HUES48 (cell line): ENCODE results near the gene CREB5.

Source experiments
- H3K27ac ChIP-seq: one replicate; pipeline ENCODE4 v1.7.0; 2013; ENCODE audit warnings: low read depth, low read length, inconsistent platforms
- H3K27me3 ChIP-seq: 2 replicates; pipeline ENCODE4 v1.6.1; 2013; ENCODE audit warnings: mild to moderate bottlenecking, low read length; ENCODE audit not compliant: control insufficient read depth, insufficient read depth
- H3K36me3 ChIP-seq: 2 replicates; pipeline ENCODE4 v1.6.1; 2013; ENCODE audit warnings: low read length; ENCODE audit not compliant: control insufficient read depth, insufficient read depth
- H3K4me1 ChIP-seq: 2 replicates; pipeline ENCODE4 v1.6.1; 2013; ENCODE audit warnings: mild to moderate bottlenecking, low read length; ENCODE audit not compliant: control insufficient read depth, insufficient read depth
- H3K4me3 ChIP-seq: 2 replicates; pipeline ENCODE4 v1.5.1; 2013; ENCODE audit warnings: mild to moderate bottlenecking, low read depth, low read length
- H3K9ac ChIP-seq: 2 replicates; pipeline ENCODE4 v1.6.1; 2013; ENCODE audit warnings: mild to moderate bottlenecking, low read depth, low read length, moderate library complexity
- H3K9me3 ChIP-seq: 2 replicates; pipeline ENCODE4 v1.6.1; 2013; ENCODE audit warnings: low read length; ENCODE audit not compliant: control insufficient read depth, insufficient read depth

CREB5 gene

DNA sequence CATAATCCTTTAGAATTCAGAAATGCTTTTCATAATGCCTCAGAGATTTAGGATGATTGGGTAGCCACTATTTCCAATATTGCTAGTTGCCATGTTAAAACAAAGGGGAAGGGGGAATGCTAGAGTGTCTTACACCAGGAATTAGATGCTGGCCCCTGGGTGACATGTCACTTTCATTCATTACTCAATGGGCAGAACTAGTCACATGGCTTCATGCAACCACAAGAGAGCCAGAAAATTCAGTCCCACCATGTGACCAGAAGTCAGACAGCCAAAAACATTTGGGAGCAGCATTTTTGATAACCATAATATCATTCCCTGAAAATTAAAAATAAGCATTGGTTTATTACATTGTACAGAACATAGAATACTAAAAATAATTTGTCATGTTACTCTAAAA, 81.2 kb downstream of the CREB5 start:
- Histone ChIP-seq H3K27me3 (no peaks in the 10 kb centered on the region), H3K9ac (no peak overlapping the region), H3K27ac (no peak overlapping the region), H3K36me3 (no peaks in the 10 kb centered on the region), H3K9me3 (no peaks in the 10 kb centered on the region), H3K4me3 (no peak overlapping the region), H3K4me1 (peaks cover 8% of the 10 kb centered on the region; the same call in 1 of the 2 replicates)

DNA sequence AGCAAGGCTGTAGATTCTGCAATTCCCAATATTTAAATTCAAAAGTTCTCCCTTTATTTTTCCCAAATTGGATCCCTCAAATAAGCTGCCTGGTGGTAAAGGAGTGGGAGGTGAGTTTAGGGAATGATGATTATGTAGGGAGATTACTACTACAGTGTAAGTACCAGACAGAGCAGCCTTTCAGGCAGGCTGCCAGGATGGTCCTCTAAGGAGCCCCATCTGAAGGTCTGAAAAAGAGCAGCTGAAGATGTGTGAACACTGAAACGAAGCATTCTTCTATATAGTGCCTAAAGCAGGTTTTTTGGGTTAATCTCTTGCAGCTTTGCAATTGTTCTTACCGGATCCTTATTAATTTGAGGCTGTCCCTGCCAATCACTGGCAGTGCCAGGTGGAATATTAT, 84.7 kb downstream of the CREB5 start:
- H3K36me3 ChIP-seq, result no peaks in the 10 kb centered on the region
- H3K9ac ChIP-seq, result no peak overlapping the region
- H3K9me3 ChIP-seq, result no peaks in the 10 kb centered on the region
- no peak overlapping the region for H3K27ac ChIP-seq
- no peaks in the 10 kb centered on the region for H3K27me3 ChIP-seq
- peaks cover 6% of the 10 kb centered on the region; the same call in 1 of the 2 replicates for H3K4me1 ChIP-seq
- H3K4me3 ChIP-seq, result no peak overlapping the region

DNA sequence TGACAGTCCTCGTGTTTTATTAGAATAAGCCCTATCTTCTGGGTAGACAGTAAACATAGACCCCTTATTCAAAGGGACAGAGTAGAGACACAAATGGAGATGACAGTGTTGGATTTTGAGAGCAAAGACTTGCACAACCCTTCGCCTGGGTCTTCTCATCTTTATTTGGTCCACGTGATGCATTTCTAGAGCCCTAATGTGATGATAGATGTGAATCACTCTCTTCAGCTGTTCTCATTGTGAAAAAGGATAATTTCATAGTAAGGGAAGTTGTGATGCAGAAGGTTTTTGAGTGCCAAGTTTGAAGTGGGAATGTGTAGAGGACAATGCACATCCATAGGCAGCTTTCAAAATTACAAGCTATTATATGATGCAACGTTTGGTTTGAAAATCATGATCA, 86.3 kb downstream of the CREB5 start:
- H3K4me1 ChIP-seq, result peaks cover 6% of the 10 kb centered on the region; the same call in 1 of the 2 replicates
- H3K36me3 ChIP-seq, result no peaks in the 10 kb centered on the region
- H3K4me3 ChIP-seq, result no peak overlapping the region
- H3K27me3 ChIP-seq, result no peaks in the 10 kb centered on the region
- H3K9ac ChIP-seq, result no peak overlapping the region
- no peaks in the 10 kb centered on the region for H3K9me3 ChIP-seq
- H3K27ac ChIP-seq, result no peak overlapping the region

DNA sequence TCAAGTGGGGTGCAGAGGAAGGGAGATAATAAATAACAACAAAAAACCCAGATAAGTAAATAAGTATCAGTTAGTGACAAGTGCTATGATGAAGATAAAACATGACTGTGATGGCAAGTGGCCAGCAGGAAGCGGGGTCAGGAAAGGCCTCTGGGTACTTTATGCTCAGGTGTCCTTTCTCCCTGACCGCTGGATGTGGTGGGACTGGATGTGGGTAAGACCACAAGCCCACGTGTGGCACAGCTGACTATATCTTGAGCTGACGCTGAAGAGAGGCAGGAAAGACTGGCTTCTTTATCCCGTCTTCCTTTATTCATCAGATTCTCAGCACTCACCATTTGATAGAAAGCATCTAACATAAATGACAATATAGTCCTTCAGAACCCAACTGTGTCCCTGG, 87.8 kb downstream of the CREB5 start:
- H3K4me1 ChIP-seq, result 0 out of 2 replicates have a peak, but pooled peaks cover 5% of the 10 kb centered on the region
- no peaks in the 10 kb centered on the region for H3K9me3 ChIP-seq
- H3K4me3 ChIP-seq, result no peak overlapping the region
- no peaks in the 10 kb centered on the region for H3K36me3 ChIP-seq
- H3K9ac ChIP-seq, result no peak overlapping the region
- no peaks in the 10 kb centered on the region for H3K27me3 ChIP-seq
- no peak overlapping the region for H3K27ac ChIP-seq

DNA sequence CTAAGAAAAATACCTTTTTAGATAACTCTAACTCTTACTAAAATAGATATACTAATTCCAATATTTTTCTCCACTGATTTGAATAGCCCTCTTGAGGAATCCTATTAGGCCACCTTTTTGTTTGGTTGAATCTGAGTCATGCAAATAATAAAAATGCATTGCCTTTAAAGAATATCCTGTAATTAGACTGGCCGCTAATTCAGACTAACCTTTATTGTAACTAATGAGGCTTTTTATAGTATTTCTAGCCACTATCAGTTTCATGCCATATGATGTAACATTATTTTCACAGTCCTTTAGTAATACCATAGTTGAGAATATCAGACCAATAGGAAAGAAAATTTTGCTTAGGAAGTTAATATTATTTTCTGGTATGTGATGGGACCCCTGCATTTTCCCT, 90.1 kb downstream of the CREB5 start:
- no peak overlapping the region for H3K9ac ChIP-seq
- no peaks in the 10 kb centered on the region for H3K36me3 ChIP-seq
- H3K27ac ChIP-seq, result no peak overlapping the region
- H3K4me3 ChIP-seq, result no peak overlapping the region
- no peaks in the 10 kb centered on the region for H3K9me3 ChIP-seq
- 0 out of 2 replicates have a peak, but pooled peaks cover 5% of the 10 kb centered on the region for H3K4me1 ChIP-seq
- no peaks in the 10 kb centered on the region for H3K27me3 ChIP-seq

DNA sequence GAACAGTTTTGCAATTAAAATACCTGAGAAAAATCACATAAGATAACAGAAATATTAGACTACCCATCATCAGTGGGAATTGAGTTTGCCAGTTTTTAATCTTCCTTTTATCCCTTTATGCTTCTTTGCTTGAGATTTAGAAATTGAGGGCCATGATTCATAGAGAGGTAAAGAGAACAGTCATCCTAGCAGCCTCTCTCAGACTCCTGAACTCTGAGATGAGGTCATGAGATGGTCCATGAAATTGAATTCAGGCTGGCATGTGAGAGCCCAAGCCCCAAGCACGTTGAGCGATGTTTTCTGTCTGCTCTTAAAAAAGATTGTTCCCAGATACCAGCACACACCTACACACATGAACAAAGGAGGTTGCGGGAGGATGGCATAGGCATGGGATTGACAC, 91.1 kb downstream of the CREB5 start:
- Histone ChIP-seq H3K9ac (no peak overlapping the region), H3K9me3 (no peaks in the 10 kb centered on the region), H3K27me3 (no peaks in the 10 kb centered on the region), H3K36me3 (no peaks in the 10 kb centered on the region), H3K4me1 (0 out of 2 replicates have a peak, but pooled peaks cover 5% of the 10 kb centered on the region), H3K27ac (no peak overlapping the region), H3K4me3 (no peak overlapping the region)

DNA sequence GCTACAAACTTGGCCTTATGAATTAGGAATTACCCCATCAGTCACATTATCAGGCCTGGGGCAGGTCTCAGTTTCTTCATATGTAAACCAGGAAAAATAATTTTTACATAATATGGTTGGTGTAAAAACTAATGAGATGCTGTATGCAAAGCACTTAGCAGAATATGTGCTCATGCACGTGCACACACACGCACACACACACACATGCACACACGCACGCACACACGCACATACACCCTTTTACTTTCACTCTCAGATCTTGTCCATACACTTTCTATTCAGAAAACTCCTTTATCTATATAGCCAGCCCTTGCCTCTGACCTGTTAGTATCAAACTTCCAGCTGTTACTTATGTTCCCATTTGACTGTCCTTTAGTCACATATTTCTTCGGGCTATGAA, 92.7 kb downstream of the CREB5 start:
- no peaks in the 10 kb centered on the region for H3K9me3 ChIP-seq
- 0 out of 2 replicates have a peak, but pooled peaks cover 5% of the 10 kb centered on the region for H3K4me1 ChIP-seq
- no peak overlapping the region for H3K4me3 ChIP-seq
- H3K36me3 ChIP-seq, result no peaks in the 10 kb centered on the region
- H3K27me3 ChIP-seq, result no peaks in the 10 kb centered on the region
- H3K27ac ChIP-seq, result no peak overlapping the region
- no peak overlapping the region for H3K9ac ChIP-seq

DNA sequence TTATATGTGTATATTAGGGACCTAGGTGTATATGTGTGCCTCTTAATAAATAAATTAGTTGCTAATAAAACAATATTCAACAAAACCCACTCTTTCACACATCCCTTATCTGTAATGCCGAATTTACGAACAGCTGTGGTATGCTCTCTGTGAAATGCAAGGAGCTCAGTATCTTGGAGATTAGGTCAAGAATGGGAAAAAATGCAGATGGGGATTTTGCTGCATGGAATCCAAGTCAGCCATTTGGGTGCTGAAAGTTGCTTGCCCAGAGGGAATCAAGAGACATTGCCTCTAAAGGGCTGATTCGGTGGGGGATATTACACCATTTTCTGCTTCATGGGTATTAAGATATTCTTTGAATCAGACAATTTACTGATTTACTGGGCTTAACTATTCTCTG, 93.5 kb downstream of the CREB5 start:
- Histone ChIP-seq H3K9ac (no peak overlapping the region), H3K4me3 (no peak overlapping the region), H3K36me3 (no peaks in the 10 kb centered on the region), H3K9me3 (no peaks in the 10 kb centered on the region), H3K27me3 (no peaks in the 10 kb centered on the region), H3K27ac (no peak overlapping the region), H3K4me1 (0 out of 2 replicates have a peak, but pooled peaks cover 5% of the 10 kb centered on the region)

DNA sequence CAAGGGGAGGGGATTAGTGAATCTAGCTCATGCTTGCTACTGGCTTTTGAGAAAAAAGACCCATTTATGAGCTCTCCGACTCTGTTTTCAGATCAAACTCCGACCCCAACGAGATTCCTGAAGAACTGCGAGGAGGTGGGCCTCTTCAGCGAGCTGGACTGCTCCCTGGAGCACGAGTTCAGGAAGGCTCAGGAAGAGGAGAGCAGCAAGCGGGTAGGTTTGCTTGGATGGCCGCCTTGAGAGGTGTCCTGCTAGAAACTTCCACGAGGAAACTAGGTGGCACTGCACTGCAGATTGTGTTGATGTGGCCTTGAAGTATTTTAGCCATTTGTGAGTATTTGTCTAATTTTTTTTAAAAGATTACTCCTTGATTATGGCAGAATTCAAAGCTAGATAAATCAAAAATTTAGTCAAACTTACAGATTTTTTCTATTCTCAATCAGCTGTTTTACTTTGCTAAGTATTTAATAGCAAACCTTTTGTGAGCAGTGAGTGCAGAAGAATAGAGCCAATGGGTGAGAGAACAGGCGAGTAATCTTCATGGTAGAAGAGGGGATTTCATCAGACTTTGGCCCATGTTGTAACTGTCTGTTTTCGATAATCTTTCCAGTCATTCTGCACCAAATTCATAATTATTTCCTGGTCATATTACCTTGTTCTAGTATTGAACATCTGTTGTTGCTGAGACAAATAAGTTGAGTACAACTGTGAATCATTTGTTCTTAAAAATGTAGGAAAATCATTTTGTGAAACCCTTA, 95.4 kb downstream of the CREB5 start:
- Histone ChIP-seq H3K36me3 (no peaks in the 10 kb centered on the region), H3K4me3 (no peak overlapping the region), H3K9ac (no peak overlapping the region), H3K9me3 (no peaks in the 10 kb centered on the region), H3K27ac (no peak overlapping the region), H3K27me3 (no peaks in the 10 kb centered on the region), H3K4me1 (0 out of 2 replicates have a peak, but pooled peaks cover 5% of the 10 kb centered on the region)

DNA sequence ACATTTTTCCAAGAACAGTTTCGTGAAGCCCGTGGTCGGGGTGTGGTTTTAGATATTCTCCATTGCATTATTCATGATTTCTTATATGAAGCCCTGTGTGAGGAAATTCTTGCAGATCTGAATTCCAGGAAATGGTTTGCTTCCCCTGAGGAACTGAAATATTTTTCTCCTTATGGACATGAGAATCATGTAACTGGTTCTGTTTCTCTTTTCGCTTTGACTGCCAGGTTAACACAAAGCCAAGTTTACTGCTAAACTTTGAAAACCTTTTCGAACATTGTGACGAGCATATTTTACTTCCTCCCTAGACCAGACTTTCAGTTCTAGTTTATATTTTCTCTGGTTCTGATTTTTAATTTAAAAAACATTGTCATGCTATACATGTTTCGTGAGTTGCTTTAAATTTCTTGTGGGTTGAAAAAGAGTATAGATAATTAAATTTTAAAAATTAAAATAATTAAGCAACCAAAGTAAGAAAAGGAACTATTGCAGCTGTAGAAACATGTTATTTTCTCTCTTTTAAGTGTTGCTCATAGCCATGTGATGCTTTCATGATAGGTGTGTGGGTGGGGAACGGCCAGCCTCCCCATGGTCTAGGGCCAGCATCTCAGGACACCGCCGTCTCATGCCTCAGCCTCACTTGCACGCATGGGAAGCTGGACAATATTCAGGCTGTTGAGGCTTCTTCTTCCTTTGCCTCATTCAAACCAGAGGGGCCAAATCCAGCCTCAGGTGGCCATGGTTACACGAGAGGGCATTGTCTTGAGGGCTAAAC, 97.1 kb downstream of the CREB5 start:
- Histone ChIP-seq H3K27ac (no peak overlapping the region), H3K36me3 (no peaks in the 10 kb centered on the region), H3K4me1 (0 out of 2 replicates have a peak, but pooled peaks cover 3% of the 10 kb centered on the region), H3K4me3 (no peak overlapping the region), H3K9me3 (no peaks in the 10 kb centered on the region), H3K27me3 (no peaks in the 10 kb centered on the region), H3K9ac (no peak overlapping the region)

DNA sequence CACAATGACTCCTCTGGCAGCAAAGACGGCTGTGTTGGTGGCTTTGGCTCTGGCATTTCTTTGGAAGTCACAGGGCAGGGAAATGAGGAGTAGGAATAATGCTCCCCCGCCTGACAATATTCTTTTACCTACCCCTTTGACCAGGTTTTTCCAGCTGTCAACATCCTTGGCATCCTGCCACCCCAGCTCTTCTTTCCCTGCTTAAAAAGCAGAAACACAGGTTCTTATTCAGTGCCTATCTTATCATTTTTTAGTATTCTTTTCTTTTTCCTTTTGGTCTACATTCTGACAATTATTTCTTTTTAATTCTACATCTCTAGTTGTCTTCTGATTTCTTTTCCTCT, 97.7 kb downstream of the CREB5 start:
- no peak overlapping the region for H3K27ac ChIP-seq
- H3K4me1 ChIP-seq, result no peaks in the 10 kb centered on the region
- no peaks in the 10 kb centered on the region for H3K9me3 ChIP-seq
- no peaks in the 10 kb centered on the region for H3K36me3 ChIP-seq
- H3K9ac ChIP-seq, result no peak overlapping the region
- H3K4me3 ChIP-seq, result no peak overlapping the region
- no peaks in the 10 kb centered on the region for H3K27me3 ChIP-seq
